GM21526 (cell line): ENCODE data around the gene CSNK1G1.
"Not testable (repeated sequence)": the region's sequence is repeated elsewhere in the genome, so short reads cannot be mapped to it uniquely, and the experiment has no call there.

ENCODE experiments used
- ATAC-seq: cut with Tn5 transposase; IDR thresholded peaks from one replicate; pipeline ENCODE4 v1.9.1; 2021; ENCODE audit warnings: moderate library complexity; ENCODE audit not compliant: unreplicated experiment, low FRiP score

Gene CSNK1G1

GRCh38 chr15:64143276-64143675 lies 212.7 kb downstream of the CSNK1G1 start:
- no peak for ATAC-seq

- ATAC-seq: no peak
Observed at GRCh38 chr15:64141798-64142512, 214.0 kb downstream of the CSNK1G1 start.

GRCh38 chr15:64138331-64138941 lies 217.5 kb downstream of the CSNK1G1 start:
- ATAC-seq: no peak

GRCh38 chr15:64137226-64137833 lies 218.6 kb downstream of the CSNK1G1 start:
- no peak for ATAC-seq

GRCh38 chr15:64136347-64136746 lies 219.6 kb downstream of the CSNK1G1 start:
- ATAC-seq: no peak

- ATAC-seq: no peak
Observed at GRCh38 chr15:64134345-64134829, 221.6 kb downstream of the CSNK1G1 start.

- ATAC-seq: no peak
Observed at GRCh38 chr15:64133623-64134344, 222.2 kb downstream of the CSNK1G1 start.

GRCh38 chr15:64132217-64132616 lies 223.8 kb downstream of the CSNK1G1 start:
- no peak for ATAC-seq

- ATAC-seq: no peak
Observed at GRCh38 chr15:64131547-64131946, 224.4 kb downstream of the CSNK1G1 start.

- no peak for ATAC-seq
Observed at GRCh38 chr15:64130159-64130558, 225.8 kb downstream of the CSNK1G1 start.

GRCh38 chr15:64127521-64128270 lies 228.3 kb downstream of the CSNK1G1 start:
- ATAC-seq: no peak

GRCh38 chr15:64125978-64126377 lies 230.0 kb downstream of the CSNK1G1 start:
- no peak for ATAC-seq

GRCh38 chr15:64122936-64123351 lies 233.0 kb downstream of the CSNK1G1 start:
- no peak for ATAC-seq

- no peak for ATAC-seq
Observed at GRCh38 chr15:64122444-64122843, 233.5 kb downstream of the CSNK1G1 start.

GRCh38 chr15:64121614-64122013 lies 234.4 kb downstream of the CSNK1G1 start:
- no peak for ATAC-seq

- not testable (repeated sequence) for ATAC-seq
Observed at GRCh38 chr15:64120322-64120721, 235.7 kb downstream of the CSNK1G1 start.

- no peak for ATAC-seq
Observed at GRCh38 chr15:64117759-64118487, 238.1 kb downstream of the CSNK1G1 start.
